ENCODE results near the gene CYSLTR2. TPM values are rescaled to one million over a fixed set of nuclear protein-coding genes. Genes with fewer than 3 reads are reported as not detected.
A peak's percentile ranks its signal among the peaks of the same experiment; 100 is the strongest.

The CYSLTR2 gene
- total RNA-seq = 9.3 TPM
- long read RNA-seq, partial matches to known transcripts = 0 of 2 reads
- long read RNA-seq, other reads (novel, unspliced or antisense) = 2 of 2 reads

GRCh38 chr13:48653472-48653939, at the start of gene CYSLTR2:
TSS of gene CYSLTR2 (plus strand) at chr13:48653929. CDS start at chr13:48706818, 52,889 bp downstream.
- DNase-seq (no peak), ATAC-seq (ENCODE audit: poor library complexity) (peak; percentile 61)
- intact Hi-C loops (cut with DNase I) = no loop called here

GRCh38 chr13:48615049-48615448, 38.7 kb upstream of the CYSLTR2 start:
- no peak for ATAC-seq (ENCODE audit: poor library complexity)

GRCh38 chr13:48618937-48619336, 34.8 kb upstream of the CYSLTR2 start:
- intact Hi-C loops (cut with DNase I) = no loop called here
- ATAC-seq (ENCODE audit: poor library complexity) = no peak
- no peak for DNase-seq

More at GRCh38 chr13:48615049-48615448, 38.7 kb upstream of the CYSLTR2 start:
- DNase-seq = no peak
- intact Hi-C loops (cut with DNase I) = no loop called here

GRCh38 chr13:48621056-48621455, 32.7 kb upstream of the CYSLTR2 start:
- intact Hi-C loops (cut with DNase I) = no loop called here
- no peak for ATAC-seq (ENCODE audit: poor library complexity)

GRCh38 chr13:48624016-48624415, 29.7 kb upstream of the CYSLTR2 start:
- ATAC-seq (ENCODE audit: poor library complexity) (no peak), DNase-seq (no peak)
- intact Hi-C loops (cut with DNase I) = no loop called here

More at GRCh38 chr13:48621056-48621455, 32.7 kb upstream of the CYSLTR2 start:
- no peak for DNase-seq

GRCh38 chr13:48624858-48625257, 28.9 kb upstream of the CYSLTR2 start:
- intact Hi-C loops (cut with DNase I) = no loop called here
- DNase-seq = no peak
- peak; percentile 83 for ATAC-seq (ENCODE audit: poor library complexity)

GRCh38 chr13:48625413-48626076, 28.2 kb upstream of the CYSLTR2 start:
- intact Hi-C loops (cut with DNase I) = no loop called here
- ATAC-seq (ENCODE audit: poor library complexity) (peak; percentile 53), DNase-seq (no peak)

- intact Hi-C loops (cut with DNase I) = no loop called here
- DNase-seq (no peak), ATAC-seq (ENCODE audit: poor library complexity) (peak; percentile 67)
Observed at GRCh38 chr13:48626077-48626449, 27.7 kb upstream of the CYSLTR2 start.

GRCh38 chr13:48626726-48627451, 26.8 kb upstream of the CYSLTR2 start:
- ATAC-seq (ENCODE audit: poor library complexity) = no peak
- intact Hi-C loops (cut with DNase I) = no loop called here
- DNase-seq = no peak

- no peak for DNase-seq
- intact Hi-C loops (cut with DNase I) = no loop called here
- no peak for ATAC-seq (ENCODE audit: poor library complexity)
Observed at GRCh38 chr13:48629277-48629676, 24.5 kb upstream of the CYSLTR2 start.

GRCh38 chr13:48630291-48630690, 23.4 kb upstream of the CYSLTR2 start:
- intact Hi-C loops (cut with DNase I) = no loop called here
- ATAC-seq (ENCODE audit: poor library complexity) (no peak), DNase-seq (no peak)

- intact Hi-C loops (cut with DNase I) = no loop called here
- DNase-seq (no peak), ATAC-seq (ENCODE audit: poor library complexity) (no peak)
Observed at GRCh38 chr13:48630773-48631172, 23.0 kb upstream of the CYSLTR2 start.

- intact Hi-C loops (cut with DNase I) = no loop called here
- DNase-seq (no peak), ATAC-seq (ENCODE audit: poor library complexity) (no peak)
Observed at GRCh38 chr13:48631441-48631840, 22.3 kb upstream of the CYSLTR2 start.

GRCh38 chr13:48633700-48634099, 20.0 kb upstream of the CYSLTR2 start:
- DNase-seq (no peak), ATAC-seq (ENCODE audit: poor library complexity) (no peak)
- intact Hi-C loops (cut with DNase I) = no loop called here

GRCh38 chr13:48634636-48635035, 19.1 kb upstream of the CYSLTR2 start:
- intact Hi-C loops (cut with DNase I) = no loop called here
- DNase-seq = no peak
- no peak for ATAC-seq (ENCODE audit: poor library complexity)

- intact Hi-C loops (cut with DNase I) = no loop called here
- ATAC-seq (ENCODE audit: poor library complexity) = no peak
Observed at GRCh38 chr13:48635478-48635877, 18.3 kb upstream of the CYSLTR2 start.

GRCh38 chr13:48636550-48636949, 17.2 kb upstream of the CYSLTR2 start:
- intact Hi-C loops (cut with DNase I) = no loop called here
- ATAC-seq (ENCODE audit: poor library complexity) (peak; percentile 22), DNase-seq (no peak)

More at GRCh38 chr13:48635478-48635877, 18.3 kb upstream of the CYSLTR2 start:
- DNase-seq = no peak

GRCh38 chr13:48637601-48638000, 16.1 kb upstream of the CYSLTR2 start:
- intact Hi-C loops (cut with DNase I) = no loop called here
- no peak for ATAC-seq (ENCODE audit: poor library complexity)
- no peak for DNase-seq

- ATAC-seq (ENCODE audit: poor library complexity) (no peak), DNase-seq (no peak)
- intact Hi-C loops (cut with DNase I) = no loop called here
Observed at GRCh38 chr13:48640767-48641166, 13.0 kb upstream of the CYSLTR2 start.

GRCh38 chr13:48641404-48641803, 12.3 kb upstream of the CYSLTR2 start:
- no peak for ATAC-seq (ENCODE audit: poor library complexity)
- DNase-seq = no peak
- intact Hi-C loops (cut with DNase I) = no loop called here

Measured in Right ventricle myocardium superior (tissue), 1 donor.